Natural killer cell (primary cell): ENCODE measurements around the gene FLOT1. TPM values are rescaled to one million over a fixed set of nuclear protein-coding genes. Genes with fewer than 3 reads are reported as not detected.

Experiments used
- ATAC-seq, 3 donors: fragments of 150-1000 bp in 2 of 3; fragments of 200-7000 bp in 1 of 3; cut with Tn5 transposase; 1 replicate in 1 of 3; 2 replicates in 2 of 3; pipeline ENCODE4 v1.10.0; 2021; ENCODE audit warnings: mild to moderate bottlenecking in 2 of 3, moderate library complexity in 2 of 3
- DNase-seq, 2 donors: peaks; one replicate each; pipeline versions ENCODE4 v3.0.0 to v3.0.0-alpha.2; 2013 to 2021; ENCODE audit warnings: mixed read lengths in 1 of 2
- H3K27ac ChIP-seq: one replicate; pipeline ENCODE4 v1.5.1; 2013; ENCODE audit warnings: mild to moderate bottlenecking, low read length
- H3K27me3 ChIP-seq: one replicate; pipeline ENCODE4 v1.6.1; 2013; ENCODE audit warnings: low read length; ENCODE audit not compliant: control insufficient read depth, insufficient read depth
- H3K36me3 ChIP-seq: one replicate; pipeline ENCODE4 v1.6.1; 2013; ENCODE audit warnings: low read length; ENCODE audit not compliant: control insufficient read depth, insufficient read depth
- H3K4me1 ChIP-seq: one replicate; pipeline ENCODE4 v1.6.1; 2013; ENCODE audit warnings: low read length; ENCODE audit not compliant: control insufficient read depth, insufficient read depth
- H3K4me3 ChIP-seq: one replicate; pipeline ENCODE4 v1.5.1; 2013; ENCODE audit warnings: low read length
- H3K9me3 ChIP-seq: one replicate; pipeline ENCODE4 v1.6.1; 2013; ENCODE audit warnings: low read length; ENCODE audit not compliant: control insufficient read depth, insufficient read depth
- H3K27ac Mint-ChIP-seq, 2 donors: one replicate each; pipeline ENCODE4 v1.8.0; 2022; ENCODE audit warnings: mild to moderate bottlenecking in 2 of 2, mixed read lengths in 2 of 2, moderate library complexity in 1 of 2
- H3K27me3 Mint-ChIP-seq, 2 donors: one replicate each; pipeline ENCODE4 v1.8.0; 2022; ENCODE audit warnings: low read depth in 2 of 2, mixed read lengths in 2 of 2
- H3K36me3 Mint-ChIP-seq: one replicate; pipeline ENCODE4 v1.8.0; 2022; ENCODE audit warnings: mixed read lengths
- H3K4me1 Mint-ChIP-seq, 2 donors: one replicate each; pipeline ENCODE4 v1.8.0; 2022; ENCODE audit warnings: mixed read lengths in 2 of 2
- H3K4me3 Mint-ChIP-seq: one replicate; pipeline ENCODE4 v1.8.0; 2022; ENCODE audit warnings: mild to moderate bottlenecking, moderate library complexity, mixed read lengths
- H3K9me3 Mint-ChIP-seq, 2 donors: one replicate each; pipeline ENCODE4 v1.8.0; 2022; ENCODE audit warnings: mixed read lengths in 2 of 2
- WGBS: methylation state at CpG from one replicate; pipeline ENCODE4 v1.1.7; 2013; ENCODE audit warnings: missing lambda C conversion rate; ENCODE audit not compliant: insufficient coverage; 5-methylcytosine and 5-hydroxymethylcytosine counted together
- intact Hi-C: fragments of 100-400 bp; cut with micrococcal nuclease; formaldehyde crosslinking; loops from one replicate; pipeline ENCODE4 v1.14.2; 2022
- total RNA-seq, 4 donors: library from RNA; stranded (reverse); fragments of 120-200 nt in 1 of 4; gene quantifications; one replicate each; pipeline versions ENCODE4 v1.2.3 to v1.2.4, GENCODE V29; 2013 to 2022
- TF ChIP-seq, protein P1 (sequence below): fragments of 200-600 bp; IDR thresholded peaks from one replicate; pipeline ENCODE4 v1.8.0; 2022; ENCODE audit warnings: antibody characterized with exemption

The FLOT1 gene
- total RNA-seq, 3 donors from 2014 or later (not counting 1 experiment from before 2014, with no cell fraction given) = 73.1 to 113 (median 94.2) TPM

DNA sequence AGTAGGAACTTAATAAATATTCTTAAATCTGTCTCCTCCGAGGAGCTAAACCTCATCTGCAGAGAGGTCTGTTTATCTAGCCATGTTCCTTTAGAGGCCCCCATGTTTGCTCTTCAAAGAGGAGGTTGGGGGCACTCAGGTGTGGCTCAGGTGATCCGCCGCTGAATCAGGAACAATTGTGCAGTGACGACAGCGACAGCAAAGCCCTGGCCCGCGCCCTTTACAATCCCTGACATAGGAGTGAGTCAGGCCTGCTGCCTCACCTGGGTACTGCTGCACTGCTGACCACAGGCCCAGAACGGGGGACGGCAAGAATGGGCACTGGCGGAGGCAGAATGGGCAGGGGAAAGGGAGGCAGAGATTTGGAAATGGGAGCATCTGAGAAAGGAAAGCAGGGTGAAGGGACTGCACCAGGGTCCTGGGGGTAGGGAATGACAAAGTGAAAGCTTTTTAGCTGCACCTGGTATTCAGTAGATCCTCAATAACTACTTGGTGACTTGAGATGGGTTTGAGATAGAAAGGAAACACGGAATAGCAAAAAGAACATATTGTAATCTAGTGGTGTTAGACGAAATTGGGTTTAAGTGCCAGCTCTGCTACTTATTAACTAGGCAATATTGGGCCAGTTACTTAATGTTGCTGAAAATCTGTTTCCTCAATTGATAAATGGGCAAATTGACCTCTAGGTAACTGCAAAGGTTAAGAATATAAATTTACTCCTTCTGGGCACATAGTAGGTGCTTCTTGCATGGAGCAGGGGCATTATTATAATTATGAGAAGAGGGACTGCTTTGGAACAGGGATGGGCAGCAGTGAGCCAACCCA lies 7.3 kb upstream of the FLOT1 start:
- Histone ChIP-seq H3K4me1 (no peaks in the 10 kb centered on the region), H3K27me3 (no peaks in the 10 kb centered on the region), H3K4me3 (no peak overlapping the region), H3K27ac (no peak overlapping the region), H3K36me3 (no peaks in the 10 kb centered on the region), H3K9me3 (no peaks in the 10 kb centered on the region)
- WGBS = 95% methylated on average over 12 of the region's 12 CpGs
- DNase-seq = no peak
- Mint-ChIP-seq H3K4me1 (peaks cover 0 to 10% of the 10 kb centered on the region in 2 donors), H3K4me3 (no peak overlapping the region), H3K9me3 (no peaks in the 10 kb centered on the region), H3K27ac (peak overlapping the region in 1 of 2 donors; percentile 18), H3K27me3 (no peaks in the 10 kb centered on the region), H3K36me3 (no peaks in the 10 kb centered on the region)
- ATAC-seq = no peak
- TF ChIP-seq, protein P1, sequence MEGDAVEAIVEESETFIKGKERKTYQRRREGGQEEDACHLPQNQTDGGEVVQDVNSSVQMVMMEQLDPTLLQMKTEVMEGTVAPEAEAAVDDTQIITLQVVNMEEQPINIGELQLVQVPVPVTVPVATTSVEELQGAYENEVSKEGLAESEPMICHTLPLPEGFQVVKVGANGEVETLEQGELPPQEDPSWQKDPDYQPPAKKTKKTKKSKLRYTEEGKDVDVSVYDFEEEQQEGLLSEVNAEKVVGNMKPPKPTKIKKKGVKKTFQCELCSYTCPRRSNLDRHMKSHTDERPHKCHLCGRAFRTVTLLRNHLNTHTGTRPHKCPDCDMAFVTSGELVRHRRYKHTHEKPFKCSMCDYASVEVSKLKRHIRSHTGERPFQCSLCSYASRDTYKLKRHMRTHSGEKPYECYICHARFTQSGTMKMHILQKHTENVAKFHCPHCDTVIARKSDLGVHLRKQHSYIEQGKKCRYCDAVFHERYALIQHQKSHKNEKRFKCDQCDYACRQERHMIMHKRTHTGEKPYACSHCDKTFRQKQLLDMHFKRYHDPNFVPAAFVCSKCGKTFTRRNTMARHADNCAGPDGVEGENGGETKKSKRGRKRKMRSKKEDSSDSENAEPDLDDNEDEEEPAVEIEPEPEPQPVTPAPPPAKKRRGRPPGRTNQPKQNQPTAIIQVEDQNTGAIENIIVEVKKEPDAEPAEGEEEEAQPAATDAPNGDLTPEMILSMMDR = no peak
- intact Hi-C loops = no loop called here

DNA sequence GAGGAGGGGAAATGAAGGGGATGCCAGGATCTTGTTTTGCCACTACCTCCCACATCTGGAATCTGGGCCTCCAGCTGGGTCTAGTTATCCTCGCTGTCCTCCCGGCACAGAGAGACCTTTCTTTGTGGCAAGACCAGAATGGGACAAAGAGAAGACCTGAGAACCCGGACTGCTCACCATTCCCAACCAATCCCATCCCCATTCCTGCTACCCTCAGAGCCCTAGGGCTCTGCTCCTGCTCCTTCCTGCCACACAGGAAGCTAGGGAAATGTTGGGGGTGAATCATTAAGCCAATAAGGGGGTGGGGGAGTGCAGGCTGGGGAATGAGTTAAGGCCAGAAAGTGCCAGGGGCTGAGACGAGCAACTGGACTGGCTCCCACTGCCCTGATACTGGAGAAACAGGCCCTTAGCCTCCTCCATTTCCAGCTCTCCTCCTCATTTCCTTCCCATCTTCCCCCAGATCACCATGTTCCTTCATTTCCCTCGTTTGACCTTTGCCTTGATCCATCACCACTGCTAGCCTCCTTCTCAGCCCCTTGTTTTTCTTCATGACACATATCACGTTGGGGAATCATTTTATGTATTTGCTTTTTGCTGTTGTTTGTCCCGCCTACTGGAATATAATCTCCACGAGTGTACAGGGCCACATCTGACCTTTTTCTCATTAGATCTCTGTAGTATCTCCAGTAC lies 6.5 kb upstream of the FLOT1 start:
- H3K36me3 ChIP-seq = no peaks in the 10 kb centered on the region
- Mint-ChIP-seq H3K36me3 (no peaks in the 10 kb centered on the region), H3K9me3 (no peaks in the 10 kb centered on the region), H3K27ac (no peak overlapping the region), H3K27me3 (no peaks in the 10 kb centered on the region), H3K4me1 (peaks cover 7 to 16% of the 10 kb centered on the region in 2 donors), H3K4me3 (no peak overlapping the region)
- 79% methylated on average over 8 of the region's 8 CpGs for WGBS
- H3K9me3 ChIP-seq = no peaks in the 10 kb centered on the region
- ATAC-seq (no peak), DNase-seq (no peak)
- intact Hi-C loops = no loop called here
- TF ChIP-seq, protein P1 = no peak
- no peak overlapping the region for H3K27ac ChIP-seq
- no peaks in the 10 kb centered on the region for H3K27me3 ChIP-seq
- H3K4me1 ChIP-seq = peaks cover 7% of the 10 kb centered on the region
- no peak overlapping the region for H3K4me3 ChIP-seq

DNA sequence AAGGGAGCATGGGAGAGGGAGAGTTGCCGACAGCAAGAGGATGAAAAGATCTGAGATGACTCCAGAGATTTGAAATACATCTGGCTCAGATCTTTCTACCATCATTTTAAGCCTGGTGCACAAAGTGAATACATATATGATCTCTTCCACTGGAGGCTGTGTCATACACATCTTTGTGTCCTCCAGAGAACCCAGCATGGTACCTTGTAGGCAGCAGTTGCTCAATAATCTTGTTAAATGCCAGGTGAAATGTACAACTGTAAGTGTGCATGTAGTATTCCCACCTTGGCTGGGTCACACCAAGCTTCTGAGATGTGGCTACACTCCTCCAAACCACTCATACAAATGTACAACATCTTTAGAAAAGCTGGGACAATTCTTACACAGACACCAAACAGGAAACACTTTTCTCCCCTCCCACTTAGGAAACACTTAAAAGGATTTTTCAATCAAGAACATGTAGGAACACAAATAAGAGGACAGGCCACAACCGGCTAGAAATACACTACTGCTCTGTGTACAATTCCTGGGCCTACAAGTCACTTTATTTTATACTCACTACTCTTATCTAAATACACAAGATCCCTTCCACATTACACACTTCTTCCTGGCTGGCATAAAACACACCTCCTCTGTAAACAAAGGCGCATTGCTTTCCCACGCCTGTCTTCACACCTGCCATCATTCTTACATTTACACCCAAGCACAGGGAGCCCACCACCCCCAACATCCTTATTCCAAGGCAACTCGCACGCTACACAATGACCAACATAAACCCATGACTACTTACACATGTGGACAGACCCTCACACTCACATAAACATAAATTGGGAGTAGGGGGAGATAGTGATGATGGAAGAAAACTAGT lies 5.6 kb upstream of the FLOT1 start:
- H3K4me3 Mint-ChIP-seq = no peak overlapping the region
- ATAC-seq = no peak

More for the DNA sequence above, 5.6 kb upstream of the FLOT1 start:
- no peak overlapping the region for H3K27ac ChIP-seq
- intact Hi-C loops = no loop called here
- DNase-seq = no peak
- H3K27me3 Mint-ChIP-seq = no peaks in the 10 kb centered on the region
- peaks cover 15% of the 10 kb centered on the region for H3K4me1 ChIP-seq
- no peak overlapping the region for H3K4me3 ChIP-seq
- peaks cover 15 to 25% of the 10 kb centered on the region in 2 donors for H3K4me1 Mint-ChIP-seq
- no peak overlapping the region for H3K27ac Mint-ChIP-seq
- H3K27me3 ChIP-seq = no peaks in the 10 kb centered on the region
- no peaks in the 10 kb centered on the region for H3K36me3 Mint-ChIP-seq
- no peaks in the 10 kb centered on the region for H3K9me3 Mint-ChIP-seq
- H3K9me3 ChIP-seq = no peaks in the 10 kb centered on the region
- TF ChIP-seq, protein P1 = no peak
- WGBS = 91% methylated on average over 6 of the region's 6 CpGs
- no peaks in the 10 kb centered on the region for H3K36me3 ChIP-seq
